Measurements from ENCODE around the gene DERA.
"Not testable (repeated sequence)": the region's sequence is repeated elsewhere in the genome, so short reads cannot be mapped to it uniquely, and the experiment has no call there.

The DERA gene

GRCh38 chr12:15910468-15910863 lies 666 bp upstream of the DERA start:
- no peak for TF ChIP-seq CTCF (IDR thresholded peaks at IDR 0.05; ENCODE audit: extremely low read depth, missing control alignments)
- DNase-seq (ENCODE audit: low spot score) = no peak

GRCh38 chr12:15911931-15912330 lies 799 bp downstream of the DERA start:
- DNase-seq (ENCODE audit: low spot score) = not testable (repeated sequence)

- DNase-seq (ENCODE audit: low spot score) = not testable (repeated sequence)
Observed at GRCh38 chr12:15914131-15914530, 3.0 kb downstream of the DERA start.

- TF ChIP-seq CTCF (IDR thresholded peaks at IDR 0.05; ENCODE audit: extremely low read depth, missing control alignments) = no peak
- DNase-seq (ENCODE audit: low spot score) = no peak
Observed at GRCh38 chr12:15918066-15918465, 6.9 kb downstream of the DERA start.

- TF ChIP-seq CTCF (IDR thresholded peaks at IDR 0.05; ENCODE audit: extremely low read depth, missing control alignments) = no peak
- DNase-seq (ENCODE audit: low spot score) = no peak
Observed at GRCh38 chr12:15919418-15919817, 8.3 kb downstream of the DERA start.

GRCh38 chr12:15924956-15925355 lies 13.8 kb downstream of the DERA start:
- TF ChIP-seq CTCF (IDR thresholded peaks at IDR 0.05; ENCODE audit: extremely low read depth, missing control alignments) = no peak

GRCh38 chr12:15928346-15928745 lies 17.2 kb downstream of the DERA start:
- DNase-seq (ENCODE audit: low spot score) = no peak
- no peak for TF ChIP-seq CTCF (IDR thresholded peaks at IDR 0.05; ENCODE audit: extremely low read depth, missing control alignments)

More at GRCh38 chr12:15924956-15925355, 13.8 kb downstream of the DERA start:
- no peak for DNase-seq (ENCODE audit: low spot score)

- no peak for TF ChIP-seq CTCF (IDR thresholded peaks at IDR 0.05; ENCODE audit: extremely low read depth, missing control alignments)
- DNase-seq (ENCODE audit: low spot score) = peak; percentile 31
Observed at GRCh38 chr12:15928870-15929571, 17.9 kb downstream of the DERA start.
